Measurements from ENCODE around the gene ZCCHC2. TPM values are rescaled to one million over a fixed set of nuclear protein-coding genes. Genes with fewer than 3 reads are reported as not detected.

Gene ZCCHC2
- total RNA-seq, 4 donors from 2014 or later = 17.6 to 36.6 (median 22.4) TPM

GRCh38 chr18:62549755-62550154, 26.9 kb downstream of the ZCCHC2 start:
- no peak overlapping the region for H3K27ac ChIP-seq

GRCh38 chr18:62550746-62551145, 27.9 kb downstream of the ZCCHC2 start:
- Histone ChIP-seq H3K36me3 (peaks cover 0 to 25% (median 8%) of the 10 kb centered on the region in 4 donors), H3K4me3 (no peak overlapping the region), H3K9me3 (no peaks in the 10 kb centered on the region), H3K4me1 (peaks cover 0 to 10% (median 0%) of the 10 kb centered on the region in 4 donors), H3K27me3 (no peaks in the 10 kb centered on the region), H3K27ac (no peak overlapping the region)
- DNase-seq = no peak
- 84 to 95% methylated on average over 7 to 9 of the region's 9 CpGs for whole genome bisulfite sequencing, 2 donors (ENCODE audit: low coverage in 1 of 2)
- no peak for TF ChIP-seq CTCF (IDR thresholded peaks at IDR 0.05)
- no peak for TF ChIP-seq POLR2A (IDR thresholded peaks at IDR 0.05)
- TF ChIP-seq POLR2AphosphoS5 (IDR thresholded peaks at IDR 0.05) = no peak
- TF ChIP-seq EP300 (IDR thresholded peaks at IDR 0.05; ENCODE audit: low read depth) = no peak
- in situ Hi-C loops (cut with MboI; ENCODE audit: low pct_ligation_motif_present in 1 of 4, low pct_unique_long_range_greater_than_20kb in 1 of 4, low sequenced_read_pairs in 3 of 4) (loop anchor here in 1 of 4 donors (25.0 kb wide), 1 partner anchor 363 kb away; the partner anchor contains the start of genes PIGN and RELCH), intact Hi-C loops (cut with DNase I; ENCODE audit: low total_unique reads) (no loop called here)

More at GRCh38 chr18:62549755-62550154, 26.9 kb downstream of the ZCCHC2 start:
- H3K4me3 ChIP-seq = no peak overlapping the region
- in situ Hi-C loops (cut with MboI; ENCODE audit: low pct_ligation_motif_present in 1 of 4, low pct_unique_long_range_greater_than_20kb in 1 of 4, low sequenced_read_pairs in 3 of 4) = loop anchor here in 2 of 4 donors (25.0 kb wide), 1 partner anchor 362 kb away; the partner anchor contains the start of genes PIGN (in 2 of the 2) and RELCH (in 2 of the 2)
- H3K9me3 ChIP-seq = no peaks in the 10 kb centered on the region
- DNase-seq = no peak
- peaks cover 0 to 24% (median 11%) of the 10 kb centered on the region in 4 donors for H3K36me3 ChIP-seq
- peaks cover 0 to 9% (median 0%) of the 10 kb centered on the region in 4 donors for H3K4me1 ChIP-seq
- intact Hi-C loops (cut with DNase I; ENCODE audit: low total_unique reads) = no loop called here
- TF ChIP-seq POLR2AphosphoS5 (IDR thresholded peaks at IDR 0.05) (no peak), CTCF (IDR thresholded peaks at IDR 0.05) (no peak), POLR2A (IDR thresholded peaks at IDR 0.05) (no peak), EP300 (IDR thresholded peaks at IDR 0.05; ENCODE audit: low read depth) (no peak)
- 60 to 88% methylated on average over 2 to 5 of the region's 5 CpGs for WGBS, 2 donors (ENCODE audit: low coverage in 1 of 2)
- H3K27me3 ChIP-seq = no peaks in the 10 kb centered on the region

DNA sequence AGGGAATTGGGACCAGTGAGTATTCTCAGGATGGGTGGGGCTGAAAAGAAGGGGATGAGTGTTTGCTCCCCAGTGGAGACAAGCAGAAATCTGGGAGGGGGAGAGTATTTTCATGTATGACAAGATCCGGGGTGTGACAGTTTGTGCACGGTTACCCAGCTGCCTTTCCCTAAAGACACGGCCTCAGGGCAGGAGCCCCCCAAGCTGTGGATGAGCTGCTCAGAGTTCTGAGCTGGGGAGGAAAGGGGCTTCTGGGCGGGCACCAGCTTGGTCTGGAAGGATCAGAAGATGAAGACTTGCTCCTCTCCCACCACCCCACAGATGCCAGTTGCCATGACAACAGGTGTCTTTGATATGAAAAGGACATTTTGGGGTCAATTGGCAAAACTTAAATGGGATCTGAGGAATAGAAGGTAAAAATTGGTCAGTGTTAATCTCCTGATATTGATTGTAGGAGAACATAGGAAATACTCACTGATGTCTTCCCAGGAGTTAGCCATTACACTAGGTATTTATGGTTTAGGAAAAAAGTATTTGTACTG, 29.2 kb downstream of the ZCCHC2 start:
- H3K36me3 ChIP-seq = peaks cover 0 to 32% (median 10%) of the 10 kb centered on the region in 4 donors
- no peaks in the 10 kb centered on the region for H3K9me3 ChIP-seq
- no peak for DNase-seq
- in situ Hi-C loops (cut with MboI; ENCODE audit: low pct_ligation_motif_present in 1 of 4, low pct_unique_long_range_greater_than_20kb in 1 of 4, low sequenced_read_pairs in 3 of 4) = loop anchor here in 1 of 4 donors (25.0 kb wide), 1 partner anchor 365 kb away; the partner anchor contains the start of genes PIGN and RELCH
- no peaks in the 10 kb centered on the region for H3K27me3 ChIP-seq
- WGBS, 2 donors (ENCODE audit: low coverage in 1 of 2) = 99% methylated on average over 4 of the region's 4 CpGs; no CpG with 5 or more reads in 1 of the 2 donors
- no peak overlapping the region for H3K27ac ChIP-seq
- TF ChIP-seq EP300 (IDR thresholded peaks at IDR 0.05; ENCODE audit: low read depth) (no peak), POLR2A (IDR thresholded peaks at IDR 0.05) (no peak), CTCF (IDR thresholded peaks at IDR 0.05) (no peak), POLR2AphosphoS5 (IDR thresholded peaks at IDR 0.05) (no peak)
- H3K4me3 ChIP-seq = no peak overlapping the region
- peaks cover 0 to 10% (median 0%) of the 10 kb centered on the region in 4 donors for H3K4me1 ChIP-seq
- intact Hi-C loops (cut with DNase I; ENCODE audit: low total_unique reads) = no loop called here

GRCh38 chr18:62554061-62554815, 31.4 kb downstream of the ZCCHC2 start:
- no peak for DNase-seq
- no peak for TF ChIP-seq POLR2A (IDR thresholded peaks at IDR 0.05)
- no peak for TF ChIP-seq EP300 (IDR thresholded peaks at IDR 0.05; ENCODE audit: low read depth)
- no peak for TF ChIP-seq CTCF (IDR thresholded peaks at IDR 0.05)
- no peak for TF ChIP-seq POLR2AphosphoS5 (IDR thresholded peaks at IDR 0.05)
- no peaks in the 10 kb centered on the region for H3K27me3 ChIP-seq
- peaks cover 0 to 14% (median 2%) of the 10 kb centered on the region in 4 donors for H3K4me1 ChIP-seq
- H3K27ac ChIP-seq = no peak overlapping the region
- H3K4me3 ChIP-seq = no peak overlapping the region
- intact Hi-C loops (cut with DNase I; ENCODE audit: low total_unique reads) = no loop called here
- 84 to 87% methylated on average over 6 of the region's 6 CpGs for WGBS, 2 donors (ENCODE audit: low coverage in 1 of 2)
- H3K36me3 ChIP-seq = peaks cover 0 to 42% (median 7%) of the 10 kb centered on the region in 4 donors
- in situ Hi-C loops (cut with MboI; ENCODE audit: low pct_ligation_motif_present in 1 of 4, low pct_unique_long_range_greater_than_20kb in 1 of 4, low sequenced_read_pairs in 3 of 4) = loop anchor here in 1 of 4 donors (25.0 kb wide), 1 partner anchor 367 kb away; the partner anchor contains the start of genes PIGN and RELCH
- no peaks in the 10 kb centered on the region for H3K9me3 ChIP-seq

Data from transverse colon (tissue), 4 donors.